Inflammatory macrophage (primary cell): ENCODE data around the gene LRRC70.
"Not testable (repeated sequence)": the region's sequence is repeated elsewhere in the genome, so short reads cannot be mapped to it uniquely, and the experiment has no call there.

ENCODE experiments used
- DNase-seq, 2 donors: peaks; one replicate each; pipeline ENCODE4 v3.0.0-alpha.2; 2020 to 2022

Gene LRRC70

DNA sequence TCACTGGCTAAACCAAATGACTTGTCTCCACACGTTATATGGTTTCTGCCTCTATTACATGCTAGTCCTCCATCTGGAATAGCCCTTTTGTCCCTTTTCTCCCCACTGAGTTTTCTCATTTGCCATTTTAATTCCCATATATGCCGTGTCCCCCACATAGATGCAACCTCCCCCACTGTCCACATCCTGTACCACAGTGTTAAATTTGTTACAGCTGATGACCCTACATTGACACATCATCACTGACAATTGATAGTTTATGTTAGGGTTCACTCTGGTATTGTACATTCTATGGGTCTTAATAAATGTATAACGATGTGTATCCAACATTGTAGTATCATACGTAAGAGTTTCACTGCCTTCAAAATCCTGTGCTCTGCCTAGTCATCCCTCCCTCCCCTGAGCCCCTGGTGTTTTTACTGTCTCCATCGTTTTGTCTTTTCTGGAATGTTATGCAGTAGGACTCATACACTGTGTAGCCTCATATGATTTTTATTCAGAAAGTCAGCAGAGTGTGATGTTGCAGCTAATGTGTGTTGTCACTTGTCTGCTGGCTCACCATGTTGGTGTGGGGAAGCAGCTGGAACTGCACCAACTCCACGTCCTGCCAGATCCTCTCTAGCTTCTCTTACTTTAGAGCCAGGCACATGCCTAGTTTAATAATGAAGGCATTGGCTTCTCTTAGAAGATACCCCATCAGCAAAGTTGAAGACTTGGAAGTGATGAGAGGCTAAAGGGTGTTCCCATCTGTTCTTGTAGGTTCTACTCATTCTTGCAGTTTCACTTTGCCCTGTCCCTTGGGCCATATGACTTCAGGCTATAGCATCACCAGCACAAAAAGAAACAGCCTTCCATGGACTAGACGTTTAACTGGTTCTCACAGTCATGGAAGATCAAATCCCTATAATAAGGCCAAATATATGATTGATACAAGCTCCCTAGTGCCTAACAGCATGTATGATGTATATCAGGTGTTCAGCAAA, 30.2 kb downstream of the LRRC70 start:
- DNase-seq: no peak

DNA sequence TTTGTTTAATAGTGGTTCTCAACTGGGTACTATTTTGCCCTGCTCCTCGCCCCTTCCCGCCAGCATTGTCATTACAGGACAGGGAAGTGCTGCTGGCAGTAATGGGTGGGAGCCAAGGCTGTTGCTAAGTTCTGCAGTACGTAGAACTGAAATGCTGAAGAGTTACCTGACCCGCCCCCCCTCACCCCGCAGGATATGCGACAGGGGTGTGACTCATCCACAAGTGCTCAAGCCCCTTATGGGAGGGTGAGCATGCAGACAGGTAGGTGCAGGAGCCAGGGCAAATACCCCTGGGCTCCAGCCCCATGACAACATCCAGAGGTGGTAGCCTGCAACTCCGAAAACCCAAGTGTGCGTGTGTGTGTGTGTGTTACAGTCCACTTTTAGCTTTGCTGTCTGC, 35.7 kb downstream of the LRRC70 start:
- no peak for DNase-seq

DNA sequence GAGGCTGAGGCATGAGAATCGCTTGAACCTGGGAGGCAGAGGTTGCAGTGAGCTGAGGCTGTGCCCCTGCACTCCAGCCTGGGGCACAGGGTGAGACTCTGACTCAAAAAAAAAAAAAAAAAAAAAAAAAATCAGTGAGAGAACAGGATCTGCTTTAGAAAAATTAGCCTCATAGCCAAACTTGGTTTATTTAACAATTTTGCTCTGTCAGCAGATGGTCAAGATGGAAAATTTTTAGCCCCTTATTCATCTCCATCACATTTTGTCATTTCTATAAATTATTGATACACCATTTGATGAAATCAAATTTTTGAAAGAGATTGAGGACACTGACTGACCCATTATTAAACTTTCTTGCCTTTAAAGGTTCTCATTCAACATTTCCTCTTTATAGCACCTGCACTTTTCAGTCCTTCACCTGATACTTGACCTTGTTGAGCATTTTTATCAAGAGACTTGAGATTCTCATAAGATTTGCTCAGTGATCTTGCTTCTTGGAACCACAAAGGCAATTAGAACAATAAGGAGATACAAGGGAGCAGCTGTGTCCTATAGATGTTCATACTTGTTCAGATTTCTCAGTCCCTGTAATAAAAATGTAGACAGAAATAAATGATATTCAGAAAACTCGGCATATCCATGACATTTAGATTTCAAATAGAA, 38.1 kb downstream of the LRRC70 start:
- no peak for DNase-seq

DNA sequence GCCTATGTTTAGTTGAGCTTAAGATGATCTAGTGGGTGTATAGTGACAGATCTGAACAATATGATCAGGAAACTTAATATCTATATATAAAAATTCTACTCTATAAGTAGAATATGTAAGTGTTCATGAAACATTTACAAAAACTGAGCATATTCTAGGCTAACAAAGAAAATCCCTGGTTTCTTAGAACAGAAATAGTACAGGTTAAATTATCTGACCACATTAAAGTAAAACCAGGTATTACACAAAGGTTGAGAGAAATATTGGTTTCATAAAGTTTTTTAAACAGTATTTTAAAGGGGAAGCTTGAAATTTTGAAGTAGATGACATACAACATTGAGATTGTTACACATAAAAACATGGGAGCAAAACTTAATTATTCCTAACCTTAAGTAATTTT, 39.3 kb downstream of the LRRC70 start:
- DNase-seq: no peak

DNA sequence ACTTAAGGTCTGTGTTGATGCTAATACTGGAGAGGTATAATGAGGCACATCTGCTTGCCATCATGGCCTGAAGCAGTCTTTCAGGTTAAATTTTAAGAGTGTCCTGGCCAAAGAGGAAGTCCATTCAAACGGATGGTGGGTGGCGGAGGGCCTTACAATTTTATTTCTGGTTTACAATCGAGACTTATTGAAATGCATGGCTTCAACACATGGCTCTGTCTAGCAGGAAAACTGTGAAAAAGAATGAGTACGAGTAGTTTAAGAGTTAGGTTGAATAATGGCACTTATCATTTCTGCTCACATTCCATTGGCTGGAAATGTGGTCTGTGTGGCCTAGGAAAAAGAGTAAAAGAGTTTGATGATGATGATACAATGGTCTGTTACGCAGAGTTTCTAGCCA, 42.1 kb downstream of the LRRC70 start:
- no peak for DNase-seq

DNA sequence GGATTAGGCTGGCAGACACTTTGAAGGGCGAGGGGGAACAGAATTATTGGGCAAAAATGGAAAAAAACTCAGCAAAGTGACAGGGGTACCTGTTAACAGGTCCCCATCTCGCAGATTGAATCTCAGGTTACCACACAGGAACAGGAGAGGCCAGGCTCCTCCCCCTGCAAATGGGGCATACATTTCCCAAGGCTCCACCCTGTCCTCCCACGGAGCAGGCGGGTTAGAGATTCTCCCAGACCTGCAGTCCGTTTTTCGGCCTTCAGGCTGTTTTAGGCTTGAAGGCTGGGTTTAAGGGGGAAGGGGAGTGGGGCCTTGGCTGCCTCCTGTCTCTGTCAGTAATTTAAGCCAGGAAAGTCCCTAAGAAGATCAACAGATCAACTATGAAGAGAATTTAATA, 42.7 kb downstream of the LRRC70 start:
- DNase-seq: no peak

DNA sequence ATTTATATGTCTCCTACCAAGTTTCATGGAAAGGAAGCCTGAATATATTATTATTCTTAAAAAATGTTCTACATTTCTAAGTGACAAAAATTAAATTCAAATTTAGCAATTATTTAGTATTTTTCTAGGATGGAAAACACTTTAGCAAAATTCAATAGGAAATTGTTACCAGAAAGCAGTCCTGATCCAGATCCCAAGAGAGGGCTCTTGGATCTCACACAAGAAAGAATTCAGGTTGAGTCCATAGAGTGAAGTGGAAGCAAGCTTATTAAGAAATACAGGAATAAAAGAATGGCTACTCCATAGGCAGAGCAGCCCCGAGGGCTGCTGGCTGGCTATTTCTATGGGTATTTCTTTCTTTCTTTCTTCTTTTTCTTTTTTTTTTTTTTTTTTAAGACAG, 44.7 kb downstream of the LRRC70 start:
- DNase-seq: no peak

DNA sequence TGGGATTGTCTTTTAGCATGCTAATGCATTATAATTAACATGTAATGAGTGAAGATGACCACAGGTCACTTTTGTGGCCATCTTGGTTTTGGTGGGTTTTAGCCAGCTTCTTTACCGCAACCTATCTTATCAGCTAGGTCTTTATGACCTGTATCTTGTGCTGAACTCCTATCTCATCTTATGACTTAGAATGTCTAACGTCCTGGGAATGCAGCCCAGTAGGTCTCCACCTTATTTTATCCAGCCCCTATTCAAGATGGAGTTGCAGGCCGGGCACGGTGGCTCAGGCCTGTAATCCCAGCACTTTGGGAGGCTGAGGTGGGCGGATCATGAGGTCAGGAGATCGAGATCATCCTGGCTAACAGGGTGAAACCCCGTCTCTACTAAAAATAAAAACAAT, 45.8 kb downstream of the LRRC70 start:
- not testable (repeated sequence) for DNase-seq

DNA sequence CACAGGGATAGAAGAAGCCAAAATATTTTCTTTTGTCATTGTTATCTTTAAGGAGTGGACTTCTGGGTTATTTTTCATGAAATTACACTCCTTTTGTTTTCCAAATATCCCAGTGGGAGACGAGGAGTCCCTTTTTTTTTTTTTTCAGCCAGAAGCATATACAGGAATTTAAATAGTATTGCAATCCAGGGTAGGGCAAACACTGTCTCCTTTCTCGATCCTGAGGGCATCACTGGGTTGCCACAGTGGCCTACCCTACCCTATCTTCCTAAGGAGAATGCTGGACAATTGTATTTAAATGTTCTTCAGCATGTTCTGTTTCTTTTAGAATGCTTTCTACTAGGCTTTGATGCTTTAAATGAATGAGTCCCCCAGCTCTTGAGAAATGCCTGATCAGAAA, 47.9 kb downstream of the LRRC70 start:
- no peak for DNase-seq

DNA sequence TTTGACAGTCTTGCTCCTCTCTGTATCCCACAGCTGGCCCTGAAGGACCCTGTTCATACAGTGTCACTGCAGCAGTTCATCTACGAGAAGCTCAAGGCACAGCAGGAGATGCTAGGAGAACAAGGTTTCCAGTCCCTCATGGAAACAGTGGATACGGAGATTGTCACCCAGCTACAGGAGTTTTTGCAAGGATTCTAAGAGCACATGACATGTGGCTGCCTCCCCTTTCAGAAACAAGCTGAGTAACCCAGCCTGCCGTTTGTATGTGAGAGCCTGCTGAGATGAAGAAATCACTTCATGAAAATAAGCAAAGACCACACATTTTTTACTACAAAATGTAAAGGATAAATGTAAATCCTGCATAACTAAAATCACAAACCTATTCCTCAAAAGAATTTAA, 48.5 kb downstream of the LRRC70 start:
- no peak for DNase-seq

DNA sequence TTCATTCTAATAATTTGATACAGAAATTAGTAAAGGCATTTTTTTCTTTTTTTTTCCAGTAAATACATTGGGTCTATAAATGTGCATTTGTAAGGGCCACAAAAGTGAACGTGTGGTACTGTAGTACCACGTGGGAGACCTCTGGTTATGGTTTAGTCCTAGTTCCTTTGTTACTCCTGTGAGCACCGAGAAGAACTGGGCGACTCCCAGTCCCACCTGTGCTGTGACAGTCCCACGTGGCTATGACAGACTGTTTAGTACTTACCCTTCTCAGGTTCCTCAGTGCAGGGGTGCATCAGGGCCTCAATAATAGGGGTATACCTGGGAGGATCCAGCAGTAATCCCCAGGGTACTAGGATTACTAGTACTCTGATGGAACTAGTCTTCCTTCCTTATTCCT, 49.3 kb downstream of the LRRC70 start:
- no peak for DNase-seq
